SK-N-MC (cell line): ENCODE results near the gene MMD2.

Experiments
- EZH2 ChIP-seq: fragments of 200-600 bp; sonication (generic); IDR thresholded peaks from one replicate; pipeline ENCODE4 v1.6.1; 2017; ENCODE audit warnings: antibody characterized with exemption
- FOXP2 ChIP-seq: optimal IDR thresholded peaks from 2 replicates; pipeline ENCODE3; 2011; ENCODE audit warnings: mild to moderate bottlenecking, moderate library complexity; ENCODE audit not compliant: insufficient read depth; ENCODE audit errors: extremely low read length, control extremely low read depth
- POLR2AphosphoS5 ChIP-seq: IDR thresholded peaks from 2 replicates; pipeline ENCODE4 v1.6.1; 2012; ENCODE audit warnings: mild to moderate bottlenecking, low read depth, low read length, borderline replicate concordance

GRCh38 chr7:4945949-4946348 is 13.0 kb downstream of the MMD2 start:
- TF ChIP-seq EZH2 (no peak), POLR2AphosphoS5 (no peak), FOXP2 (no peak)
